ENCODE data around the gene MAST4. TPM values are rescaled to one million over a fixed set of nuclear protein-coding genes. Genes with fewer than 3 reads are reported as not detected.

MAST4 gene
- total RNA-seq, 2 donors from 2014 or later: 11.0 to 11.5 TPM

- H3K9ac ChIP-seq (ENCODE audit: extremely low read depth, low read length, poor library complexity, severe bottlenecking): no peak overlapping the region
- no peaks in the 10 kb centered on the region for H3K9me3 ChIP-seq (ENCODE audit: control insufficient read depth, low read length)
- Mint-ChIP-seq H3K27me3 (ENCODE audit: insufficient read depth) (peaks cover 19% of the 10 kb centered on the region), H3K9me3 (no peaks in the 10 kb centered on the region), H3K4me1 (peaks cover 3% of the 10 kb centered on the region), H3K4me3 (no peak overlapping the region), H3K27ac (no peak overlapping the region), H3K36me3 (ENCODE audit: low read depth) (no peaks in the 10 kb centered on the region)
- DNase-seq: no peak
- H3K4me1 ChIP-seq (ENCODE audit: control insufficient read depth, insufficient read depth, low read length): no peaks in the 10 kb centered on the region
- H3K36me3 ChIP-seq (ENCODE audit: control insufficient read depth, insufficient read depth, low read length): no peaks in the 10 kb centered on the region
- TF ChIP-seq, protein P1, sequence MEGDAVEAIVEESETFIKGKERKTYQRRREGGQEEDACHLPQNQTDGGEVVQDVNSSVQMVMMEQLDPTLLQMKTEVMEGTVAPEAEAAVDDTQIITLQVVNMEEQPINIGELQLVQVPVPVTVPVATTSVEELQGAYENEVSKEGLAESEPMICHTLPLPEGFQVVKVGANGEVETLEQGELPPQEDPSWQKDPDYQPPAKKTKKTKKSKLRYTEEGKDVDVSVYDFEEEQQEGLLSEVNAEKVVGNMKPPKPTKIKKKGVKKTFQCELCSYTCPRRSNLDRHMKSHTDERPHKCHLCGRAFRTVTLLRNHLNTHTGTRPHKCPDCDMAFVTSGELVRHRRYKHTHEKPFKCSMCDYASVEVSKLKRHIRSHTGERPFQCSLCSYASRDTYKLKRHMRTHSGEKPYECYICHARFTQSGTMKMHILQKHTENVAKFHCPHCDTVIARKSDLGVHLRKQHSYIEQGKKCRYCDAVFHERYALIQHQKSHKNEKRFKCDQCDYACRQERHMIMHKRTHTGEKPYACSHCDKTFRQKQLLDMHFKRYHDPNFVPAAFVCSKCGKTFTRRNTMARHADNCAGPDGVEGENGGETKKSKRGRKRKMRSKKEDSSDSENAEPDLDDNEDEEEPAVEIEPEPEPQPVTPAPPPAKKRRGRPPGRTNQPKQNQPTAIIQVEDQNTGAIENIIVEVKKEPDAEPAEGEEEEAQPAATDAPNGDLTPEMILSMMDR (conservative IDR thresholded peaks at IDR 0.05): no peak
- peaks cover 12% of the 10 kb centered on the region for H3K27me3 ChIP-seq (ENCODE audit: control insufficient read depth, insufficient read depth, low read length, poor library complexity, severe bottlenecking)
- H3K27ac ChIP-seq (ENCODE audit: low read depth, low read length): no peak overlapping the region
- no peak overlapping the region for H3K4me3 ChIP-seq (ENCODE audit: low read length)
- WGBS, 2 experiments (ENCODE audit: insufficient coverage in 1 of 2, insufficient read length in 1 of 2): 100% methylated on average over 1 to 4 of the region's 4 CpGs
Measured at GRCh38 chr5:66603881-66604280, 7.7 kb downstream of the MAST4 start.

DNA sequence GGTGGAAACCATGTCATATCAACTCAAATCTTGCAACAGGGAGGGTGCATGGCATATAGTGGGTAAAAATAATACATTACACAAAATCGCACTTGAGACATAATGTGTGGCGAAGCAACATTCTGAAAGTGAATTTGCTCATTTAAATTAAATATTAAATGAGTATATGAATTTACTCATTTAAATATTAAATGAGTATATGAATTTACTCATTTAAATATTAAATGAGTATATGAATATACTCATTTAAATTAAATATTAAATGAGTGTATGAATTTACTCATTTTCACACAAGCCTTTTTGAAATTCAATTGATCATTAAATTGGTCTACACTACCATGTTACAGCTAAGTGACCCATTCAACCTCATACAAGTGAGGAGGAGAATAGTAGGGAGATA is 10.5 kb downstream of the MAST4 start:
- H3K9ac ChIP-seq (ENCODE audit: extremely low read depth, low read length, poor library complexity, severe bottlenecking): no peak overlapping the region
- H3K27ac ChIP-seq (ENCODE audit: low read depth, low read length): no peak overlapping the region
- H3K36me3 ChIP-seq (ENCODE audit: control insufficient read depth, insufficient read depth, low read length): no peaks in the 10 kb centered on the region
- Mint-ChIP-seq H3K36me3 (ENCODE audit: low read depth) (no peaks in the 10 kb centered on the region), H3K27ac (no peak overlapping the region), H3K4me1 (no peaks in the 10 kb centered on the region), H3K9me3 (no peaks in the 10 kb centered on the region), H3K27me3 (ENCODE audit: insufficient read depth) (no peaks in the 10 kb centered on the region), H3K4me3 (no peak overlapping the region)
- no peaks in the 10 kb centered on the region for H3K9me3 ChIP-seq (ENCODE audit: control insufficient read depth, low read length)
- no CpG with 5 or more reads among the region's 2 CpGs for WGBS, 2 experiments (ENCODE audit: insufficient coverage in 1 of 2, insufficient read length in 1 of 2)
- H3K4me1 ChIP-seq (ENCODE audit: control insufficient read depth, insufficient read depth, low read length): no peaks in the 10 kb centered on the region
- no peak overlapping the region for H3K4me3 ChIP-seq (ENCODE audit: low read length)
- no peaks in the 10 kb centered on the region for H3K27me3 ChIP-seq (ENCODE audit: control insufficient read depth, insufficient read depth, low read length, poor library complexity, severe bottlenecking)
- DNase-seq: no peak
- TF ChIP-seq, protein P1 (conservative IDR thresholded peaks at IDR 0.05): no peak

- no peak overlapping the region for H3K4me3 ChIP-seq (ENCODE audit: low read length)
- WGBS, 2 experiments (ENCODE audit: insufficient coverage in 1 of 2, insufficient read length in 1 of 2): 90 to 100% methylated on average over 1 to 6 of the region's 6 CpGs
- no peak overlapping the region for H3K9ac ChIP-seq (ENCODE audit: extremely low read depth, low read length, poor library complexity, severe bottlenecking)
- Mint-ChIP-seq H3K9me3 (no peaks in the 10 kb centered on the region), H3K4me1 (peaks cover 3% of the 10 kb centered on the region), H3K36me3 (ENCODE audit: low read depth) (no peaks in the 10 kb centered on the region), H3K27ac (no peak overlapping the region), H3K27me3 (ENCODE audit: insufficient read depth) (no peaks in the 10 kb centered on the region), H3K4me3 (no peak overlapping the region)
- TF ChIP-seq, protein P1 (conservative IDR thresholded peaks at IDR 0.05): no peak
- no peaks in the 10 kb centered on the region for H3K4me1 ChIP-seq (ENCODE audit: control insufficient read depth, insufficient read depth, low read length)
- no peaks in the 10 kb centered on the region for H3K9me3 ChIP-seq (ENCODE audit: control insufficient read depth, low read length)
- no peak for DNase-seq
- no peak overlapping the region for H3K27ac ChIP-seq (ENCODE audit: low read depth, low read length)
- no peaks in the 10 kb centered on the region for H3K36me3 ChIP-seq (ENCODE audit: control insufficient read depth, insufficient read depth, low read length)
- no peaks in the 10 kb centered on the region for H3K27me3 ChIP-seq (ENCODE audit: control insufficient read depth, insufficient read depth, low read length, poor library complexity, severe bottlenecking)
Measured at GRCh38 chr5:66608501-66608900, 12.3 kb downstream of the MAST4 start.

All from endodermal cell (in vitro differentiated cells).